ENCODE measurements around the gene MAPK6. TPM values are rescaled to one million over a fixed set of nuclear protein-coding genes. Genes with fewer than 3 reads are reported as not detected.

Gene MAPK6
- total RNA-seq (2021) (50.9 and 56.4 TPM in 2 replicates), Bru-seq, nascent RNA (percentile 93 among the genes with signal in this experiment), BruChase-seq, experiment 1, labeled RNA remaining after a 2-hour chase (percentile 96 among the genes with signal in this experiment), BruChase-seq, experiment 2, labeled RNA remaining after a 6-hour chase (percentile 91 among the genes with signal in this experiment)
- long read RNA-seq, full-length matches to known transcripts, result 48 of 89 reads
- long read RNA-seq, partial matches to known transcripts, result 24 of 89 reads
- long read RNA-seq, other reads (novel, unspliced or antisense), result 17 of 89 reads

DNA sequence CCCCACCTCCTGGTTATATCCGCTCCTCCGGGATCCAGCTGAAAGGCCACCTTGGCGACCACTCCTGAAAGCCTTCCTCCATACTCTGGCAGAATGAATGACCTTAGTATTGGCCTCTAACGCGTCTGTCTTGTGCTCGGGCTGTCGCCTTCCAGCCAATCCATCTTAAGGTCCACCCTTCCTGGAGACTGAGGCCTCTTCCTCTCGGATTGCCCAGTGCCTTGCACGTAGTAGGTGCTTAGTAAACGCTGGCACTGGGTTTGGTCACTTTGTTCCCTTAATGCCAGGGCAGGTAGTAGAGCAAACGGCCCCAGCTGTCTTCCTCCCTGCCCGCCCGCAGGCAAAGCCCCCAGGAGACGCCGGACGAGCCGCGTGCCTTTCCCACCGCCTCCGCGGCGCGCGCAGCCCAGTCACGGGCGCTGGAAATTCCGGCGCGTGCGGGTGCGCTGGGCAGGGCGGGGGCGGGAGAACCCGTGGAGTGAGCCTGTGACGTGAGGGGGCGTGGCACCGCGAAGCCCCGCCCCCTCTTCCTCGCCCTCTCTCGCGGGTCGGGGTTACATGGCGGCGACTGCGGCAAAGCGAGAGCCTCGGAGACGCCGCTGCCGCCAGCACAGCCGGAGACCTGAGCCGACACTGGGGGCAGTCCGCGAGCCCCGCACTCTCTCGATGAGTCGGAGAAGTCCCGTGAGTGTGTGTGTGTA is at the start of gene MAPK6:
Gene MAPK6 (plus strand): TSS at position 527 of the 701 bp plus-strand sequence. CDS start 27,242 bp downstream, outside the sequence.
- H3K4me3 ChIP-seq (ENCODE audit: low read depth, low read length, poor library complexity, severe bottlenecking), result peak within 1 kb of the TSS; percentile 85
- peak within 1 kb of the TSS; percentile 91 for H3K27ac ChIP-seq (ENCODE audit: low read depth, low read length, poor library complexity, severe bottlenecking)
- ChIA-PET POLR2A (ENCODE audit: low non-redundant PET) (no interaction called here), CTCF (no interaction called here)
- H3K36me3 ChIP-seq (ENCODE audit: insufficient read depth, low read length, poor library complexity, severe bottlenecking), result no peaks in the 10 kb centered on the region
- peak; percentile 95 for DNase-seq (ENCODE audit: low spot score)
- no peaks in the 10 kb centered on the region for H3K27me3 ChIP-seq (replicated peaks; ENCODE audit: insufficient read depth, low read depth, low read length, poor library complexity)
- no peaks in the 10 kb centered on the region for H3K9me3 ChIP-seq (ENCODE audit: low read depth, low read length, poor library complexity, severe bottlenecking)
- peaks cover 13% of the 10 kb centered on the region for H3K4me1 ChIP-seq (ENCODE audit: insufficient read depth, low read length, poor library complexity, severe bottlenecking)
- BruUV-seq (replicated peaks), result no TSS peak
- TF ChIP-seq EZH2 (IDR thresholded peaks at IDR 0.05; ENCODE audit: borderline replicate concordance, low read depth, low read length, poor library complexity, severe bottlenecking), result no peak
- TF ChIP-seq, protein P1, sequence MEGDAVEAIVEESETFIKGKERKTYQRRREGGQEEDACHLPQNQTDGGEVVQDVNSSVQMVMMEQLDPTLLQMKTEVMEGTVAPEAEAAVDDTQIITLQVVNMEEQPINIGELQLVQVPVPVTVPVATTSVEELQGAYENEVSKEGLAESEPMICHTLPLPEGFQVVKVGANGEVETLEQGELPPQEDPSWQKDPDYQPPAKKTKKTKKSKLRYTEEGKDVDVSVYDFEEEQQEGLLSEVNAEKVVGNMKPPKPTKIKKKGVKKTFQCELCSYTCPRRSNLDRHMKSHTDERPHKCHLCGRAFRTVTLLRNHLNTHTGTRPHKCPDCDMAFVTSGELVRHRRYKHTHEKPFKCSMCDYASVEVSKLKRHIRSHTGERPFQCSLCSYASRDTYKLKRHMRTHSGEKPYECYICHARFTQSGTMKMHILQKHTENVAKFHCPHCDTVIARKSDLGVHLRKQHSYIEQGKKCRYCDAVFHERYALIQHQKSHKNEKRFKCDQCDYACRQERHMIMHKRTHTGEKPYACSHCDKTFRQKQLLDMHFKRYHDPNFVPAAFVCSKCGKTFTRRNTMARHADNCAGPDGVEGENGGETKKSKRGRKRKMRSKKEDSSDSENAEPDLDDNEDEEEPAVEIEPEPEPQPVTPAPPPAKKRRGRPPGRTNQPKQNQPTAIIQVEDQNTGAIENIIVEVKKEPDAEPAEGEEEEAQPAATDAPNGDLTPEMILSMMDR (conservative IDR thresholded peaks at IDR 0.05; ENCODE audit: low read depth, low read length), result no peak
- intact Hi-C loops (cut with micrococcal nuclease; ENCODE audit: unreplicated experiment), result no loop called here

DNA sequence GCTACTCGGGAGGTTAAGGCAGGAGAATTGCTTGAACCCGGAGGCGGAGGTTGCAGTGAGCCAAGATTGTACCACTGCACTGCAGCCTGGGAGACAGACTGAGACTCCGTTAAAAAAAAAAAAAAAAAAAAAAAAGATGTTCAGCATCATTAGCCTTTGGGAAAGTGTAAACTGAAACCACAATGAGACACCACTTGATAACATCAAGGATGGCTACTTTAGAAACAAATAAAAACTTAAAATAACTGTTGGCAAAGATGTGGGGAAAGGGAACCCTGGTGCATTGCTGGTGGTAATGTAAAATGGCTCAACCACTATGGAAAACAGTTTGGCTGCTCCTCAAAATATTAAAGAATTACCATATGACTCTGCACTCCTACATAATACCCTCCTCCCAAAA is 49.3 kb upstream of the MAPK6 start:
- no peak overlapping the region for H3K27ac ChIP-seq (ENCODE audit: low read depth, low read length, poor library complexity, severe bottlenecking)
- CTCF ChIA-PET, result no interaction called here

DNA sequence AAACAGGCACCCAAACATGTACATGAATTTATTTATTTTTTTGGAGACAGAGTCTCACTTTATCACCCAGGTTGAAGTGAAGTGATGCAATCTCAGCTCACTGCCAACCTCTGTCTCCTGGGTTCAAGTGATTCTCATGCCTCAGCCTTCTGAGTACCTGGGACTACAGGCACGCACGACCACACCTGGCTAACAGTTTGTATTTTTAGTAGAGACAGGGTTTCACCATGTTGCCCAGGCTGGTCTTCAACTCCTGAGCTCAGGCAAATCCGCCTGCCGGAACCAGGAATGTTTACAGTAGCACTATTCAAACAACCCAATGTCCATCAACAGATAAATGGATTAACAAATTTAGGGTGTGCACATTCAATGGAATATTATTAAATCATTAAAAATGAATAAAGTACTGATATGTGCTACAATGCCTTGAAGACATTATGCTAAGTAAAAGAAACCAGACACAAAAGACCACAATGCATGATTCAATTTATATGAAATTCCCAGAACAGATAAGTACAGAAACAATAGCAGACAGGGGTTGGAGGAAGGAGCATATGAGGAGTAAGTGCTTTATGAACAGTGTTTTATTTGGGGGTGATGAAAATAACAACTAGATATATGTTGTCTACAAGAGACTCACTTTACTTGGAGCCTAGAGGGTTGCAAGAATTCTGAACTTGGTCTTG is 48.7 kb upstream of the MAPK6 start:
- POLR2A ChIA-PET (ENCODE audit: low non-redundant PET), result no interaction called here
- no peak for DNase-seq (ENCODE audit: low spot score)
- Histone ChIP-seq H3K4me1 (ENCODE audit: insufficient read depth, low read length, poor library complexity, severe bottlenecking) (peaks cover 6% of the 10 kb centered on the region), H3K9me3 (ENCODE audit: low read depth, low read length, poor library complexity, severe bottlenecking) (peaks cover 9% of the 10 kb centered on the region), H3K27ac (ENCODE audit: low read depth, low read length, poor library complexity, severe bottlenecking) (peak overlapping the region; percentile 92), H3K36me3 (ENCODE audit: insufficient read depth, low read length, poor library complexity, severe bottlenecking) (peaks cover 4% of the 10 kb centered on the region), H3K27me3 (replicated peaks; ENCODE audit: insufficient read depth, low read depth, low read length, poor library complexity) (no peaks in the 10 kb centered on the region), H3K4me3 (ENCODE audit: low read depth, low read length, poor library complexity, severe bottlenecking) (peak overlapping the region; percentile 89)
- no peak for TF ChIP-seq EZH2 (IDR thresholded peaks at IDR 0.05; ENCODE audit: borderline replicate concordance, low read depth, low read length, poor library complexity, severe bottlenecking)
- TF ChIP-seq, protein P1 (conservative IDR thresholded peaks at IDR 0.05; ENCODE audit: low read depth, low read length), result no peak
- CTCF ChIA-PET, result no interaction called here
- intact Hi-C loops (cut with micrococcal nuclease; ENCODE audit: unreplicated experiment), result loop anchor here (10.0 kb wide), 1 partner anchor 765 kb away; no protein-coding TSS in a partner anchor
- BruUV-seq (replicated peaks), result no TSS peak

More for the DNA sequence above, 49.3 kb upstream of the MAPK6 start:
- BruUV-seq (replicated peaks), result no TSS peak
- intact Hi-C loops (cut with micrococcal nuclease; ENCODE audit: unreplicated experiment), result loop anchor here (10.0 kb wide), 1 partner anchor 765 kb away; no protein-coding TSS in a partner anchor
- peaks cover 8% of the 10 kb centered on the region for H3K36me3 ChIP-seq (ENCODE audit: insufficient read depth, low read length, poor library complexity, severe bottlenecking)
- no peak for TF ChIP-seq EZH2 (IDR thresholded peaks at IDR 0.05; ENCODE audit: borderline replicate concordance, low read depth, low read length, poor library complexity, severe bottlenecking)
- TF ChIP-seq, protein P1 (conservative IDR thresholded peaks at IDR 0.05; ENCODE audit: low read depth, low read length), result no peak
- POLR2A ChIA-PET (ENCODE audit: low non-redundant PET), result no interaction called here
- peaks cover 9% of the 10 kb centered on the region for H3K9me3 ChIP-seq (ENCODE audit: low read depth, low read length, poor library complexity, severe bottlenecking)
- peak overlapping the region; percentile 89 for H3K4me3 ChIP-seq (ENCODE audit: low read depth, low read length, poor library complexity, severe bottlenecking)
- no peak for DNase-seq (ENCODE audit: low spot score)
- peaks cover 6% of the 10 kb centered on the region for H3K4me1 ChIP-seq (ENCODE audit: insufficient read depth, low read length, poor library complexity, severe bottlenecking)
- H3K27me3 ChIP-seq (replicated peaks; ENCODE audit: insufficient read depth, low read depth, low read length, poor library complexity), result no peaks in the 10 kb centered on the region
